Hepatocyte (in vitro differentiated cells): ENCODE results near the gene PACSIN2. TPM values are rescaled to one million over a fixed set of nuclear protein-coding genes. Genes with fewer than 3 reads are reported as not detected.

Experiments
- DNase-seq: peaks from one replicate; pipeline ENCODE4 v3.0.0-alpha.2; 2016; ENCODE audit warnings: low spot score
- H2AFZ ChIP-seq: fragments of 200-600 bp; sonication (generic); 2 replicates; pipeline ENCODE4 v1.6.0; 2016; ENCODE audit warnings: antibody characterized with exemption, mild to moderate bottlenecking
- H3K27ac ChIP-seq: fragments of 200-600 bp; sonication (generic); 2 replicates; pipeline ENCODE4 v1.5.1; 2016; ENCODE audit warnings: mild to moderate bottlenecking
- H3K27me3 ChIP-seq: fragments of 200-600 bp; sonication (generic); 2 replicates; pipeline ENCODE4 v1.6.1; 2016
- H3K36me3 ChIP-seq: fragments of 200-600 bp; sonication (generic); replicated peaks from 2 replicates; pipeline ENCODE4 v1.5.1; 2016; ENCODE audit warnings: low read depth; ENCODE audit not compliant: insufficient read depth
- H3K4me1 ChIP-seq: fragments of 200-600 bp; sonication (generic); 2 replicates; pipeline ENCODE4 v1.5.1; 2016; ENCODE audit warnings: mild to moderate bottlenecking, moderate library complexity; ENCODE audit not compliant: insufficient read depth
- H3K4me2 ChIP-seq: fragments of 200-600 bp; sonication (generic); 2 replicates; pipeline ENCODE4 v1.6.0; 2016
- H3K4me3 ChIP-seq: fragments of 200-600 bp; sonication (generic); 2 replicates; pipeline ENCODE4 v1.5.1; 2016; ENCODE audit warnings: mild to moderate bottlenecking
- H3K79me2 ChIP-seq: fragments of 200-600 bp; sonication (generic); 2 replicates; pipeline ENCODE4 v1.6.0; 2017; ENCODE audit warnings: mild to moderate bottlenecking
- H3K9me2 ChIP-seq: fragments of 200-600 bp; sonication (generic); replicated peaks from 2 replicates; pipeline ENCODE4 v1.6.0; 2017; ENCODE audit warnings: mild to moderate bottlenecking; ENCODE audit not compliant: insufficient read depth
- H3K9me3 ChIP-seq: fragments of 200-600 bp; sonication (generic); 2 replicates; pipeline ENCODE4 v1.5.1; 2016; ENCODE audit warnings: low read depth, mild to moderate bottlenecking
- H4K20me1 ChIP-seq: fragments of 200-600 bp; sonication (generic); 2 replicates; pipeline ENCODE4 v1.6.0; 2016; ENCODE audit warnings: mild to moderate bottlenecking; ENCODE audit not compliant: insufficient read depth, poor library complexity, severe bottlenecking
- EZH2 ChIP-seq: fragments of 200-600 bp; sonication (generic); IDR thresholded peaks from 2 replicates; pipeline ENCODE4 v1.6.1; 2016; ENCODE audit warnings: antibody characterized with exemption, mild to moderate bottlenecking, borderline replicate concordance
- EZH2phosphoT487 ChIP-seq: fragments of 200-600 bp; sonication (generic); IDR thresholded peaks from one replicate; pipeline ENCODE4 v1.6.1; 2018; ENCODE audit warnings: antibody characterized with exemption, mild to moderate bottlenecking, low read depth, moderate library complexity; ENCODE audit not compliant: unreplicated experiment, severe bottlenecking
- WGBS: methylation state at CpG from one replicate; pipeline ENCODE4 v1.1.6; 2016; ENCODE audit warnings: low lambda C conversion rate; ENCODE audit errors: missing lambda C conversion rate; 5-methylcytosine and 5-hydroxymethylcytosine counted together
- polyA plus RNA-seq: library from polyadenylated mRNA; unstranded; fragments of >200 nt; fragmentation: Nextera tagmentation; extraction: Ambion mirVana; gene quantifications from 2 replicates; pipeline ENCODE4 v1.2.1, GENCODE V29; 2016
- total RNA-seq: library from RNA; depleted of rRNA; stranded (reverse); fragments of >200 nt; gene quantifications from 2 replicates; pipeline ENCODE4 v1.2.3, GENCODE V29; 2014
- TF ChIP-seq, protein P1 (sequence below): fragments of 200-600 bp; sonication (generic); IDR thresholded peaks from 2 replicates; pipeline ENCODE4 v1.5.1; 2016; ENCODE audit warnings: antibody characterized with exemption, mild to moderate bottlenecking; ENCODE audit not compliant: poor library complexity

PACSIN2 gene
- total and polyA plus RNA-seq, 2 experiments from 2014 or later = 77.7 to 86.3 TPM

DNA sequence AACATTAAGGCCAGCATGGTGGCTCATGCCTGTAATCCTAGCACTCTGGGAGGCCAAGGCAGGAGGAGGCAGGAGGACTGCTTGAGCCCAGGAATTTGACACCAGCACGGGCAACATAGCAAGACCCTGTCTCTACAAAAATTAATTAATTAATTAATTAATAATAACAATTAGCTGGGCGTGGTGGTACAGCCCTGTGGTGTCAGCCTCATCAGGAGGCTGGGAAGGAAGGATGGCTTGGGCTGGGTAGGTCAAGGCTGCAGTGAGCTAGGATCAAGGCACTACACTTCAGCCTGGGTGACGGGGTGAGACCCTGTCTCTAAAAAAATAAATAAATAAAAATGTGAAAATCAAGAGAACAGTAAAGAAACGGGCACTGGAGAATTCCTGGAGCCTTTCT is 159.2 kb downstream of the PACSIN2 start:
- Histone ChIP-seq H4K20me1 (peaks cover 30% of the 10 kb centered on the region), H3K27me3 (no peaks in the 10 kb centered on the region), H3K4me3 (peak overlapping the region; percentile 93), H3K4me2 (peak overlapping the region; percentile 83), H3K27ac (peak overlapping the region; percentile 98), H3K9me3 (no peaks in the 10 kb centered on the region), H3K9me2 (no peaks in the 10 kb centered on the region), H3K79me2 (peaks cover 63% of the 10 kb centered on the region), H3K4me1 (peaks cover 9% of the 10 kb centered on the region), H3K36me3 (no peaks in the 10 kb centered on the region), H2AFZ (peak overlapping the region; percentile 50)
- no peak for DNase-seq
- WGBS = 50% methylated on average over 4 of the region's 4 CpGs
- TF ChIP-seq, protein P1, sequence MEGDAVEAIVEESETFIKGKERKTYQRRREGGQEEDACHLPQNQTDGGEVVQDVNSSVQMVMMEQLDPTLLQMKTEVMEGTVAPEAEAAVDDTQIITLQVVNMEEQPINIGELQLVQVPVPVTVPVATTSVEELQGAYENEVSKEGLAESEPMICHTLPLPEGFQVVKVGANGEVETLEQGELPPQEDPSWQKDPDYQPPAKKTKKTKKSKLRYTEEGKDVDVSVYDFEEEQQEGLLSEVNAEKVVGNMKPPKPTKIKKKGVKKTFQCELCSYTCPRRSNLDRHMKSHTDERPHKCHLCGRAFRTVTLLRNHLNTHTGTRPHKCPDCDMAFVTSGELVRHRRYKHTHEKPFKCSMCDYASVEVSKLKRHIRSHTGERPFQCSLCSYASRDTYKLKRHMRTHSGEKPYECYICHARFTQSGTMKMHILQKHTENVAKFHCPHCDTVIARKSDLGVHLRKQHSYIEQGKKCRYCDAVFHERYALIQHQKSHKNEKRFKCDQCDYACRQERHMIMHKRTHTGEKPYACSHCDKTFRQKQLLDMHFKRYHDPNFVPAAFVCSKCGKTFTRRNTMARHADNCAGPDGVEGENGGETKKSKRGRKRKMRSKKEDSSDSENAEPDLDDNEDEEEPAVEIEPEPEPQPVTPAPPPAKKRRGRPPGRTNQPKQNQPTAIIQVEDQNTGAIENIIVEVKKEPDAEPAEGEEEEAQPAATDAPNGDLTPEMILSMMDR = no peak
- TF ChIP-seq EZH2phosphoT487 (no peak), EZH2 (no peak)

DNA sequence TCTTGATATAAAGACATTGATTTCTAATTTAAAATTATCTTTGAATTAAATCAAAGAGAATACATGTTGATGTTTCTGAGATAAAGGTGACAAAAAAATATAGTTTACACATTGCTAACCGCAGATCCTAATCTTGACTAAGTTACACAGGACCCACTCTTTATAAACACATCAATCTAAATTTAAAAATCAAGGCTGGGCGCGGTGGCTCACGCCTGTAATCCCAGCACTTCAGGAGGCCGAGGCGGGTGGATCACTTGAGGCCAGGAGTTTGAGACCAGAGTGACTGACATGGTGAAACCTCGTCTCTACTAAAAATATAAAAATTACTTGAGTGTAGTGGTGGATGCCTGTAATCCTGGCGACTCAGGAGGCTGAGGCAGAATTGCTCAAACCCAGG is 159.7 kb downstream of the PACSIN2 start:
- H3K4me3 ChIP-seq = peak overlapping the region; percentile 93
- H3K27me3 ChIP-seq = no peaks in the 10 kb centered on the region
- peaks cover 9% of the 10 kb centered on the region for H3K4me1 ChIP-seq
- H2AFZ ChIP-seq = no peak overlapping the region
- no peak for DNase-seq
- peaks cover 35% of the 10 kb centered on the region for H4K20me1 ChIP-seq
- no peaks in the 10 kb centered on the region for H3K9me2 ChIP-seq
- H3K27ac ChIP-seq = peak overlapping the region; percentile 98
- H3K4me2 ChIP-seq = peak overlapping the region; percentile 83
- H3K79me2 ChIP-seq = peaks cover 68% of the 10 kb centered on the region
- WGBS = 72% methylated on average over 8 of the region's 8 CpGs
- TF ChIP-seq, protein P1 = no peak
- no peak for TF ChIP-seq EZH2phosphoT487
- no peak for TF ChIP-seq EZH2
- no peaks in the 10 kb centered on the region for H3K36me3 ChIP-seq
- H3K9me3 ChIP-seq = no peaks in the 10 kb centered on the region

DNA sequence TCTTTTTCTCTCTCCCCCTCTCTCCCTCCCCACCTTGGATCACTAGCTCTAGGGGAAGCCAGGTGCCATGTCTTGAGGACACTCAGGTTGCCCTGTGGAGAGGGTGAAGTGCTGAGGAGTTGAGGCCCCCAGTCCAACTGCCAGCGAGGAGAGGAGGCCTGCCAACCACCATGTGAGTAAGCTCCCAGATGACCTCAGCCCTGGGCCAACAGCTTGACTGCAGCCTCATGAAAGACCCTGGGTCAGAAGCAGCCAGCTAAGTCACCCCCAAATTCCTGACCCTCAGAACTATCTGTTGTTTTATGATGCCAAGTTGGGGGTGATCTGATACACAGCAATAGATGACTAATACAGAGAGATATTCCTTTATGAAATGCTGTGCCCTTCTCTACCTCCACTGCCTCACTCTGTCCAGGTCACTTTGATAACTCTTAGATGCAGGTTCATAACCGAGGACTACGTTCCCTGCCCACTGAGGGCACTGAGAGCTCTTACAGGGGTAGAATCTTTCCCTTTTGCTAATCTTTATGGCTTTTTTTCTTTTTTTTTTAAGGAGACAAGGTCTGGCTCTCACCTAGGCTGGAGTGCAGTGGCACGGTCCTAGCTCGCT is 165.9 kb downstream of the PACSIN2 start:
- Histone ChIP-seq H3K79me2 (peaks cover 79% of the 10 kb centered on the region), H3K36me3 (no peaks in the 10 kb centered on the region), H2AFZ (no peak overlapping the region), H3K4me2 (no peak overlapping the region), H3K9me3 (no peaks in the 10 kb centered on the region), H3K27ac (no peak overlapping the region), H4K20me1 (peaks cover 54% of the 10 kb centered on the region), H3K4me3 (no peak overlapping the region), H3K9me2 (no peaks in the 10 kb centered on the region), H3K4me1 (peaks cover 3% of the 10 kb centered on the region), H3K27me3 (no peaks in the 10 kb centered on the region)
- TF ChIP-seq EZH2 (no peak), EZH2phosphoT487 (no peak)
- TF ChIP-seq, protein P1 = no peak
- WGBS = 74% methylated on average over 5 of the region's 5 CpGs
- no peak for DNase-seq
